Measurements from ENCODE around the gene GALNT6.

The GALNT6 gene

DNA sequence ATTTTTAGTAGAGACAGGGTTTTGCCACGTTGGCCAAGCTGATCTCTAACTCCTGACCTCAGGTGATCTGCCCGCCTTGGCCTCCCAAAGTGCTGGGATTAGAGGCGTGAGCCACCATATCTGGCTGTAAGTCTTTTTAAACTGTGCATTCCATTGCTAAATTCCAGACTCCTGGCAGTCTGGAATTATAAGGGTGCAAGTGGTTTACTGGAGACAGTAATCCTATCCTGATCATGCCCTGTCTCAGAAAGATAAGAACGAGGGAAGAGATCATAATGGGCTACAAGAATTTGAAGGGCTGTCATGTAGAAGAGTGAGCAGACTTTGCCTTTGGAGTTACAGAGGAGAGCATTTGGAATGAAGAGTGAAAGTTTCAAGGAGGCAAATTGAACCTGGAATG, 26.6 kb upstream of the GALNT6 start:
- Histone ChIP-seq H3K4me2 (ENCODE audit: low read length) (no peak overlapping the region), H3K9me2 (ENCODE audit: low read depth, low read length) (no peaks in the 10 kb centered on the region), H3K4me3 (ENCODE audit: low read depth, low read length, poor library complexity, severe bottlenecking) (no peak overlapping the region), H3K27ac (ENCODE audit: low read depth, low read length, poor library complexity, severe bottlenecking) (no peak overlapping the region), H3K79me2 (ENCODE audit: insufficient read depth, low read length) (no peaks in the 10 kb centered on the region), H2AFZ (ENCODE audit: low read length) (no peak overlapping the region), H4K20me1 (ENCODE audit: insufficient read depth, low read length) (no peaks in the 10 kb centered on the region), H3K4me1 (ENCODE audit: insufficient read depth, low read length, severe bottlenecking) (no peaks in the 10 kb centered on the region), H3K27me3 (ENCODE audit: insufficient read depth, low read length) (0 out of 2 replicates have a peak, but pooled peaks cover 4% of the 10 kb centered on the region), H3K9me3 (ENCODE audit: low read length) (no peaks in the 10 kb centered on the region), H3K9ac (ENCODE audit: low read length) (no peak overlapping the region), H3F3A (ENCODE audit: insufficient read depth, low read length) (no peaks in the 10 kb centered on the region), H3K36me3 (ENCODE audit: insufficient read depth, low read length) (no peaks in the 10 kb centered on the region)
- TF ChIP-seq, protein P1, sequence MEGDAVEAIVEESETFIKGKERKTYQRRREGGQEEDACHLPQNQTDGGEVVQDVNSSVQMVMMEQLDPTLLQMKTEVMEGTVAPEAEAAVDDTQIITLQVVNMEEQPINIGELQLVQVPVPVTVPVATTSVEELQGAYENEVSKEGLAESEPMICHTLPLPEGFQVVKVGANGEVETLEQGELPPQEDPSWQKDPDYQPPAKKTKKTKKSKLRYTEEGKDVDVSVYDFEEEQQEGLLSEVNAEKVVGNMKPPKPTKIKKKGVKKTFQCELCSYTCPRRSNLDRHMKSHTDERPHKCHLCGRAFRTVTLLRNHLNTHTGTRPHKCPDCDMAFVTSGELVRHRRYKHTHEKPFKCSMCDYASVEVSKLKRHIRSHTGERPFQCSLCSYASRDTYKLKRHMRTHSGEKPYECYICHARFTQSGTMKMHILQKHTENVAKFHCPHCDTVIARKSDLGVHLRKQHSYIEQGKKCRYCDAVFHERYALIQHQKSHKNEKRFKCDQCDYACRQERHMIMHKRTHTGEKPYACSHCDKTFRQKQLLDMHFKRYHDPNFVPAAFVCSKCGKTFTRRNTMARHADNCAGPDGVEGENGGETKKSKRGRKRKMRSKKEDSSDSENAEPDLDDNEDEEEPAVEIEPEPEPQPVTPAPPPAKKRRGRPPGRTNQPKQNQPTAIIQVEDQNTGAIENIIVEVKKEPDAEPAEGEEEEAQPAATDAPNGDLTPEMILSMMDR (IDR thresholded peaks at IDR 0.05; ENCODE audit: low read length) = no peak
- TF ChIP-seq EZH2 (IDR thresholded peaks at IDR 0.05; ENCODE audit: borderline replicate concordance, low read length) = no peak

DNA sequence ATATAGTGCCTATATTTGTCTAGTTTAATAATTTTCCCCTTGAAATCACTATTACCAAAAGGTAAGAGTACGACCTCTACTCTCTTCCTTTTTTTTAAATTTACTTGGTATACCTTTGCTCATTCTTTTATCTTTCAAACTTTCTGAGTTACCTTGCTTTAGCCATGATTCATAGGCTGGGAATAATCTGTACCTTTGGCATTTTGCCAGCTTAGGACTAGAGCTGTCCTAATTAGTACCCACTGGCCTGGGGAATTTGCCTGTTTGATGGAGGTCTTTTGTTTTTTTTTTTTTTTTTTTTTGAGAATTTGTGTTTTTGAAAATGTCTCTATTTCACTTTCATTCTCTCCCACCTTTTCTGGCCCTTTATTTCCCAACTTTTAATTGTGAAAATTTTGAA, 24.7 kb upstream of the GALNT6 start:
- TF ChIP-seq, protein P1 (IDR thresholded peaks at IDR 0.05; ENCODE audit: low read length) = no peak
- no peak for TF ChIP-seq EZH2 (IDR thresholded peaks at IDR 0.05; ENCODE audit: borderline replicate concordance, low read length)
- no peaks in the 10 kb centered on the region for H4K20me1 ChIP-seq (ENCODE audit: insufficient read depth, low read length)
- H3K4me3 ChIP-seq (ENCODE audit: low read depth, low read length, poor library complexity, severe bottlenecking) = no peak overlapping the region
- H2AFZ ChIP-seq (ENCODE audit: low read length) = no peak overlapping the region
- H3K36me3 ChIP-seq (ENCODE audit: insufficient read depth, low read length) = no peaks in the 10 kb centered on the region
- H3K79me2 ChIP-seq (ENCODE audit: insufficient read depth, low read length) = no peaks in the 10 kb centered on the region
- H3K9ac ChIP-seq (ENCODE audit: low read length) = no peak overlapping the region
- no peak overlapping the region for H3K4me2 ChIP-seq (ENCODE audit: low read length)
- H3K27ac ChIP-seq (ENCODE audit: low read depth, low read length, poor library complexity, severe bottlenecking) = no peak overlapping the region
- no peaks in the 10 kb centered on the region for H3K4me1 ChIP-seq (ENCODE audit: insufficient read depth, low read length, severe bottlenecking)
- H3K9me2 ChIP-seq (ENCODE audit: low read depth, low read length) = no peaks in the 10 kb centered on the region
- no peaks in the 10 kb centered on the region for H3K9me3 ChIP-seq (ENCODE audit: low read length)
- H3F3A ChIP-seq (ENCODE audit: insufficient read depth, low read length) = no peaks in the 10 kb centered on the region
- H3K27me3 ChIP-seq (ENCODE audit: insufficient read depth, low read length) = 0 out of 2 replicates have a peak, but pooled peaks cover 4% of the 10 kb centered on the region

DNA sequence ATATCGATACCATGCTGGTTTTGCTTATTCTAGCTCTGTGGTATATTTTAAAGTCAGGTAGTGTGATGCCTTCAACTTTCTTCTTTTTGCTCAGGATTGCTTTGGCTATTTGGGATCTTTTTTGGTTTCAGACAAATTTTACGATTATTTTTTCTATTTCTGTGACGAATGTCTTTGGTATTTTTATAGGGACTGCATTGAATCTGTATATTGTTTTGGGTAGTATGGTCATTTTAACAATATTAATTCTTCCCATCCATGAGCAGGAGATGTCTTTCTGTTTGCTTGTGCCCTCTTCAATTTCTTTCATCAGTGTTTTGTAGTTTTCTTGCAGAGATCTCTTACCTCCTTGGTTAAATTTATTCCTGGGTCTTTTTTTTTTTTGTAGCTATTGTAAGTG, 22.6 kb upstream of the GALNT6 start:
- Histone ChIP-seq H3K9me3 (ENCODE audit: low read length) (no peaks in the 10 kb centered on the region), H3K4me2 (ENCODE audit: low read length) (no peak overlapping the region), H3K27me3 (ENCODE audit: insufficient read depth, low read length) (0 out of 2 replicates have a peak, but pooled peaks cover 4% of the 10 kb centered on the region), H3K9ac (ENCODE audit: low read length) (no peak overlapping the region), H4K20me1 (ENCODE audit: insufficient read depth, low read length) (no peaks in the 10 kb centered on the region), H3K79me2 (ENCODE audit: insufficient read depth, low read length) (no peaks in the 10 kb centered on the region), H3F3A (ENCODE audit: insufficient read depth, low read length) (no peaks in the 10 kb centered on the region), H3K9me2 (ENCODE audit: low read depth, low read length) (no peaks in the 10 kb centered on the region), H3K36me3 (ENCODE audit: insufficient read depth, low read length) (no peaks in the 10 kb centered on the region), H2AFZ (ENCODE audit: low read length) (no peak overlapping the region), H3K4me1 (ENCODE audit: insufficient read depth, low read length, severe bottlenecking) (no peaks in the 10 kb centered on the region), H3K27ac (ENCODE audit: low read depth, low read length, poor library complexity, severe bottlenecking) (no peak overlapping the region), H3K4me3 (ENCODE audit: low read depth, low read length, poor library complexity, severe bottlenecking) (no peak overlapping the region)
- no peak for TF ChIP-seq EZH2 (IDR thresholded peaks at IDR 0.05; ENCODE audit: borderline replicate concordance, low read length)
- TF ChIP-seq, protein P1 (IDR thresholded peaks at IDR 0.05; ENCODE audit: low read length) = no peak

Measured in OCI-LY1 (cell line).